DND-41 (cell line): ENCODE data around the gene TNFRSF14.

Experiments
- ATAC-seq: fragments of 200-7000 bp; cut with Tn5 transposase; 3 replicates; pipeline ENCODE4 v1.9.1; 2021; ENCODE audit warnings: low read depth; ENCODE audit not compliant: insufficient read depth
- DNase-seq: peaks from one replicate; pipeline ENCODE4 v3.0.0-alpha.2; 2020
- H2AFZ ChIP-seq: 2 replicates; pipeline ENCODE4 v1.6.0; 2012; ENCODE audit warnings: low read depth, low read length
- H3K27ac ChIP-seq: 2 replicates; pipeline ENCODE4 v1.5.1; 2012; ENCODE audit warnings: low read length, inconsistent platforms
- H3K27me3 ChIP-seq: fragments of 200-600 bp; sonication (generic); 2 replicates; pipeline ENCODE4 v1.6.0; 2012; ENCODE audit warnings: low read length, mild to moderate bottlenecking, inconsistent platforms; ENCODE audit not compliant: insufficient read depth, poor library complexity
- H3K36me3 ChIP-seq: 2 replicates; pipeline ENCODE4 v1.5.1; 2012; ENCODE audit warnings: low read length, inconsistent platforms; ENCODE audit not compliant: insufficient read depth
- H3K4me1 ChIP-seq: 2 replicates; pipeline ENCODE4 v1.5.1; 2012; ENCODE audit warnings: mild to moderate bottlenecking, low read length; ENCODE audit not compliant: insufficient read depth
- H3K4me2 ChIP-seq: 2 replicates; pipeline ENCODE4 v1.6.0; 2012; ENCODE audit warnings: mild to moderate bottlenecking, moderate library complexity, low read length, inconsistent platforms; ENCODE audit not compliant: insufficient read depth
- H3K4me3 ChIP-seq, 2 experiments: fragments of 200-600 bp in 1 of 2; shearing (Covaris generic) in 1 of 2; 2 replicates each; pipeline ENCODE4 v1.5.1; 2012 to 2016; ENCODE audit warnings: inconsistent platforms in 2 of 2, low read length in 2 of 2, mild to moderate bottlenecking in 2 of 2, low read depth in 1 of 2, moderate library complexity in 1 of 2
- H3K79me2 ChIP-seq: 2 replicates; pipeline ENCODE4 v1.6.0; 2012; ENCODE audit warnings: low read length, inconsistent platforms; ENCODE audit not compliant: insufficient read depth
- H3K9ac ChIP-seq: 2 replicates; pipeline ENCODE4 v1.6.0; 2012; ENCODE audit warnings: low read depth, mild to moderate bottlenecking, inconsistent platforms, low read length, moderate library complexity
- H3K9me3 ChIP-seq: 2 replicates; pipeline ENCODE4 v1.5.1; 2012; ENCODE audit warnings: low read length, moderate library complexity, mild to moderate bottlenecking, inconsistent platforms; ENCODE audit not compliant: insufficient read depth, severe bottlenecking
- H4K20me1 ChIP-seq: 2 replicates; pipeline ENCODE4 v1.6.0; 2012; ENCODE audit warnings: low read length; ENCODE audit not compliant: insufficient read depth
- CTCF ChIP-seq: IDR thresholded peaks from 2 replicates; pipeline ENCODE4 v1.5.1; 2012; ENCODE audit warnings: borderline replicate concordance, low read length, moderate library complexity, mild to moderate bottlenecking; ENCODE audit not compliant: poor library complexity, severe bottlenecking; ENCODE audit errors: extremely low read depth
- EZH2 ChIP-seq: IDR thresholded peaks from 3 replicates; pipeline ENCODE4 v1.6.1; 2012; ENCODE audit warnings: borderline replicate concordance, low read depth, mild to moderate bottlenecking, moderate library complexity, low read length, inconsistent platforms; ENCODE audit not compliant: severe bottlenecking

Gene TNFRSF14

GRCh38 chr1:2514863-2515762, 41.1 kb upstream of the TNFRSF14 start:
- no peak overlapping the region for H3K4me2 ChIP-seq
- no peak overlapping the region for H3K4me3 ChIP-seq
- no peaks in the 10 kb centered on the region for H3K4me1 ChIP-seq
- no peak overlapping the region for H2AFZ ChIP-seq
- H3K9ac ChIP-seq, result no peak overlapping the region
- ATAC-seq (no peak), DNase-seq (no peak)
- H3K27me3 ChIP-seq, result no peaks in the 10 kb centered on the region
- H3K27ac ChIP-seq, result no peak overlapping the region
- peaks cover 62% of the 10 kb centered on the region for H4K20me1 ChIP-seq
- TF ChIP-seq EZH2 (no peak), CTCF (no peak)
- H3K79me2 ChIP-seq, result no peaks in the 10 kb centered on the region
- peaks cover 98% of the 10 kb centered on the region for H3K36me3 ChIP-seq
- no peaks in the 10 kb centered on the region for H3K9me3 ChIP-seq

GRCh38 chr1:2515763-2516080, 40.4 kb upstream of the TNFRSF14 start:
- H3K36me3 ChIP-seq, result peaks cover 98% of the 10 kb centered on the region

GRCh38 chr1:2516124-2516523, 40.0 kb upstream of the TNFRSF14 start:
- no peak overlapping the region for H2AFZ ChIP-seq
- TF ChIP-seq EZH2 (no peak), CTCF (no peak)
- ATAC-seq (no peak), DNase-seq (no peak)
- no peaks in the 10 kb centered on the region for H3K27me3 ChIP-seq
- H3K4me1 ChIP-seq, result no peaks in the 10 kb centered on the region
- no peak overlapping the region for H3K4me3 ChIP-seq
- peaks cover 68% of the 10 kb centered on the region for H4K20me1 ChIP-seq
- no peak overlapping the region for H3K27ac ChIP-seq
- peaks cover 98% of the 10 kb centered on the region for H3K36me3 ChIP-seq
- H3K4me2 ChIP-seq, result no peak overlapping the region
- H3K79me2 ChIP-seq, result 0 out of 2 replicates have a peak, but pooled peaks cover 2% of the 10 kb centered on the region
- H3K9me3 ChIP-seq, result no peaks in the 10 kb centered on the region
- H3K9ac ChIP-seq, result no peak overlapping the region

More at GRCh38 chr1:2515763-2516080, 40.4 kb upstream of the TNFRSF14 start:
- no peak for ATAC-seq
- Histone ChIP-seq H3K4me2 (no peak overlapping the region), H3K9ac (no peak overlapping the region), H4K20me1 (peaks cover 64% of the 10 kb centered on the region), H3K27me3 (no peaks in the 10 kb centered on the region), H3K9me3 (no peaks in the 10 kb centered on the region), H3K27ac (no peak overlapping the region), H3K79me2 (no peaks in the 10 kb centered on the region), H2AFZ (no peak overlapping the region), H3K4me3 (no peak overlapping the region), H3K4me1 (no peaks in the 10 kb centered on the region)
- DNase-seq, result no peak
- TF ChIP-seq EZH2 (no peak), CTCF (no peak)
